ENCODE data around the gene ZDBF2. TPM values are rescaled to one million over a fixed set of nuclear protein-coding genes. Genes with fewer than 3 reads are reported as not detected.
"Not testable (repeated sequence)": the region's sequence is repeated elsewhere in the genome, so short reads cannot be mapped to it uniquely, and the experiment has no call there.

The ZDBF2 gene
- total and polyA plus RNA-seq, 9 of the 15 experiments (the other 6 are each of a cell fraction or from before 2014, with no cell fraction given), result 0.01 to 0.04 (median 0.03) TPM; not detected in 3

GRCh38 chr2:206257861-206258260 lies 16.6 kb upstream of the ZDBF2 start:
- no peak overlapping the region for H2AFZ ChIP-seq (ENCODE audit: low read depth, low read length)
- no peak for ATAC-seq
- CTCF ChIA-PET (ENCODE audit: low intra/inter-chr PET ratio), result interaction anchor here (0.6 kb wide), 1 partner anchor 183 kb away, joined by 3 read pairs; no protein-coding TSS in a partner anchor

GRCh38 chr2:206258615-206259014 lies 15.8 kb upstream of the ZDBF2 start:
- POLR2A ChIA-PET; H3K4me3 ChIP-seq; H3K79me2 ChIP-seq (ENCODE audit: control insufficient read depth, insufficient read depth, low read length); DNase-seq (ENCODE audit: extremely low read depth in 1 of 4, low spot score in 3 of 4); FAIRE-seq; H2AFZ ChIP-seq (ENCODE audit: low read depth, low read length); in situ Hi-C loops (cut with MboI); ATAC-seq; H3K9me3 ChIP-seq (replicated peaks; ENCODE audit: control insufficient read depth, insufficient read depth, low read depth, low read length); BruUV-seq (replicated peaks); H3K36me3 ChIP-seq (ENCODE audit: control insufficient read depth, insufficient read depth, low read length); H3K9ac ChIP-seq (ENCODE audit: insufficient read depth in 1 of 2, low read depth in 2 of 2, low read length in 2 of 2); H4K20me1 ChIP-seq (replicated peaks; ENCODE audit: control insufficient read depth, insufficient read depth, low read length); CTCF ChIA-PET (ENCODE audit: low intra/inter-chr PET ratio); H3K4me2 ChIP-seq (ENCODE audit: insufficient read depth, low read length); H3K27ac ChIP-seq (ENCODE audit: extremely low read depth, low read depth, low read length); intact Hi-C loops (cut with micrococcal nuclease); H3K9me1 ChIP-seq (ENCODE audit: control insufficient read depth, insufficient read depth, low read length); H3K4me1 ChIP-seq (replicated peaks in 1 of 2; ENCODE audit: control insufficient read depth in 2 of 2, insufficient read depth in 2 of 2, low read length in 2 of 2): not testable (repeated sequence)
- H3K27me3 ChIP-seq (ENCODE audit: control insufficient read depth in 2 of 2, insufficient read depth in 2 of 2, low read length in 2 of 2), result peaks cover 7 to 40% of the 10 kb centered on the region in 2 experiments
- whole genome bisulfite sequencing (ENCODE audit: insufficient coverage, low coverage, missing lambda C conversion rate), result 2% methylated on average over 7 of the region's 8 CpGs

More at GRCh38 chr2:206257861-206258260, 16.6 kb upstream of the ZDBF2 start:
- POLR2A ChIA-PET, result no interaction called here
- H3K27ac ChIP-seq (ENCODE audit: extremely low read depth, low read depth, low read length), result no peak overlapping the region
- H3K27me3 ChIP-seq (ENCODE audit: control insufficient read depth in 2 of 2, insufficient read depth in 2 of 2, low read length in 2 of 2), result peaks cover 7 to 42% of the 10 kb centered on the region in 2 experiments
- intact Hi-C loops (cut with micrococcal nuclease), result no loop called here
- no peak for FAIRE-seq
- in situ Hi-C loops (cut with MboI), result no loop called here
- no peaks in the 10 kb centered on the region for H3K36me3 ChIP-seq (ENCODE audit: control insufficient read depth, insufficient read depth, low read length)
- no peak overlapping the region for H3K9ac ChIP-seq (ENCODE audit: insufficient read depth in 1 of 2, low read depth in 2 of 2, low read length in 2 of 2)
- H4K20me1 ChIP-seq (replicated peaks; ENCODE audit: control insufficient read depth, insufficient read depth, low read length), result no peaks in the 10 kb centered on the region
- no peaks in the 10 kb centered on the region for H3K9me3 ChIP-seq (replicated peaks; ENCODE audit: control insufficient read depth, insufficient read depth, low read depth, low read length)
- no peak overlapping the region for H3K4me2 ChIP-seq (ENCODE audit: insufficient read depth, low read length)
- 0% methylated on average over 6 of the region's 7 CpGs for WGBS (ENCODE audit: insufficient coverage, low coverage, missing lambda C conversion rate)
- no peak for TF ChIP-seq NR1H2 (CRISPR knock-in tag; IDR thresholded peaks at IDR 0.05)
- BruUV-seq (replicated peaks), result no TSS peak
- no peaks in the 10 kb centered on the region for H3K4me1 ChIP-seq (replicated peaks in 1 of 2; ENCODE audit: control insufficient read depth in 2 of 2, insufficient read depth in 2 of 2, low read length in 2 of 2)
- no peaks in the 10 kb centered on the region for H3K79me2 ChIP-seq (ENCODE audit: control insufficient read depth, insufficient read depth, low read length)
- no peaks in the 10 kb centered on the region for H3K9me1 ChIP-seq (ENCODE audit: control insufficient read depth, insufficient read depth, low read length)
- no peak for DNase-seq (ENCODE audit: extremely low read depth in 1 of 4, low spot score in 3 of 4)
- no peak overlapping the region for H3K4me3 ChIP-seq

Measured in K562 (cell line).